PC-9 (cell line): Measurements from ENCODE around the gene PABPC1L. TPM values are rescaled to one million over a fixed set of nuclear protein-coding genes. Genes with fewer than 3 reads are reported as not detected.

Experiments used
- BruUV-seq: library from RNA; stranded (reverse); fragments of 400-500 nt; replicated peaks from 2 replicates; lab custom pipeline; 2021; lab: Mats Ljungman, UMichigan
- CTCF ChIA-PET: fragments of 300-600 bp; sonication (Branson Sonifier 250); formaldehyde crosslinking; loops from one replicate; lab custom pipeline; 2022; ENCODE audit warnings: antibody characterized with exemption; lab: Charles Lee
- POLR2A ChIA-PET: fragments of 300-600 bp; sonication (Branson Sonifier 250); formaldehyde crosslinking; loops from one replicate; lab custom pipeline; 2022; ENCODE audit warnings: antibody characterized with exemption; ENCODE audit not compliant: unreplicated experiment; lab: Charles Lee
- DNase-seq, 2 experiments: peaks; one replicate each; pipeline versions ENCODE4 v3.0.0 to v3.0.0-alpha.2; 2015 to 2022; ENCODE audit warnings: mixed read lengths in 1 of 2
- H2AFZ ChIP-seq: fragments of 200-600 bp; sonication (generic); 2 replicates; pipeline ENCODE4 v1.8.1; 2017; ENCODE audit warnings: antibody characterized with exemption
- H3F3A ChIP-seq: fragments of 200-600 bp; sonication (generic); 2 replicates; pipeline ENCODE4 v1.8.1; 2017; ENCODE audit warnings: antibody characterized with exemption, mild to moderate bottlenecking, low read depth; ENCODE audit not compliant: insufficient read depth
- H3K27ac ChIP-seq: fragments of 200-600 bp; sonication (generic); 2 replicates; pipeline ENCODE4 v1.6.1; 2016; ENCODE audit warnings: mixed run types
- H3K27me3 ChIP-seq: fragments of 200-600 bp; sonication (generic); 2 replicates; pipeline ENCODE4 v1.6.1; 2016; ENCODE audit warnings: low read depth, mixed run types; ENCODE audit not compliant: insufficient read depth
- H3K36me3 ChIP-seq: fragments of 200-600 bp; sonication (generic); 2 replicates; pipeline ENCODE4 v1.6.1; 2016; ENCODE audit warnings: low read depth, mixed run types
- H3K4me1 ChIP-seq: fragments of 200-600 bp; sonication (generic); replicated peaks from 2 replicates; pipeline ENCODE4 v1.6.1; 2016; ENCODE audit warnings: mixed run types; ENCODE audit not compliant: insufficient read depth
- H3K4me2 ChIP-seq: fragments of 200-600 bp; sonication (generic); 2 replicates; pipeline ENCODE4 v1.6.1; 2017; ENCODE audit warnings: mixed run types
- H3K4me3 ChIP-seq: fragments of 200-600 bp; sonication (generic); 2 replicates; pipeline ENCODE4 v1.6.1; 2016; ENCODE audit warnings: mixed run types
- H3K79me2 ChIP-seq: fragments of 200-600 bp; sonication (generic); 2 replicates; pipeline ENCODE4 v1.6.1; 2017; ENCODE audit warnings: low read depth, mixed run types
- H3K9me2 ChIP-seq: fragments of 200-600 bp; sonication (generic); 2 replicates; pipeline ENCODE4 v1.8.1; 2017; ENCODE audit warnings: mild to moderate bottlenecking; ENCODE audit not compliant: insufficient read depth
- H3K9me3 ChIP-seq: fragments of 200-600 bp; sonication (generic); 2 replicates; pipeline ENCODE4 v1.8.1; 2016; ENCODE audit warnings: low read depth; ENCODE audit not compliant: insufficient read depth
- H4K20me1 ChIP-seq: fragments of 200-600 bp; sonication (generic); 2 replicates; pipeline ENCODE4 v1.8.1; 2017; ENCODE audit not compliant: insufficient read depth
- CTCF ChIP-seq: fragments of 200-600 bp; sonication (generic); conservative IDR thresholded peaks from 2 replicates; pipeline ENCODE4 v1.6.1; 2017; ENCODE audit warnings: mixed run types, antibody characterized with exemption, mild to moderate bottlenecking, moderate library complexity
- EZH2 ChIP-seq: fragments of 200-600 bp; sonication (generic); IDR thresholded peaks from 2 replicates; pipeline ENCODE4 v1.8.0; 2017; ENCODE audit warnings: antibody characterized with exemption, low read depth
- intact Hi-C: fragments of 100-400 bp; cut with micrococcal nuclease; formaldehyde crosslinking; loops from one replicate; pipeline ENCODE4 v1.10.0; 2022; ENCODE audit not compliant: unreplicated experiment
- total RNA-seq: library from RNA; stranded (reverse); gene quantifications from 2 replicates; pipeline ENCODE4 v1.2.3, GENCODE V29; 2021

The PABPC1L gene
- total RNA-seq, 1 experiment from 2014 or later: 132 TPM

- H3K9me2 ChIP-seq: no peaks in the 10 kb centered on the region
- no peak for DNase-seq
- H3K4me1 ChIP-seq: no peaks in the 10 kb centered on the region
- H3K79me2 ChIP-seq: no peaks in the 10 kb centered on the region
- no peaks in the 10 kb centered on the region; the same call in 1 of the 2 replicates for H4K20me1 ChIP-seq
- no peak overlapping the region for H3K27ac ChIP-seq
- no peak overlapping the region for H3K4me3 ChIP-seq
- no peak overlapping the region for H2AFZ ChIP-seq
- H3F3A ChIP-seq: no peaks in the 10 kb centered on the region
- H3K4me2 ChIP-seq: no peak overlapping the region
- POLR2A ChIA-PET: no interaction called here
- TF ChIP-seq EZH2 (no peak), CTCF (no peak)
- no TSS peak for BruUV-seq
- CTCF ChIA-PET: no interaction called here
- peaks cover 5% of the 10 kb centered on the region; the same call in 1 of the 2 replicates for H3K36me3 ChIP-seq
- H3K27me3 ChIP-seq: no peaks in the 10 kb centered on the region
- H3K9me3 ChIP-seq: no peaks in the 10 kb centered on the region
- intact Hi-C loops: no loop called here
These were observed 14.7 kb downstream of the PABPC1L start for GRCh38 chr20:44924541-44924940.

- no TSS peak for BruUV-seq
- Histone ChIP-seq H3K27ac (no peak overlapping the region), H3K9me3 (no peaks in the 10 kb centered on the region), H3K4me2 (no peak overlapping the region), H3K4me3 (no peak overlapping the region), H3K79me2 (no peaks in the 10 kb centered on the region), H2AFZ (no peak overlapping the region), H3F3A (no peaks in the 10 kb centered on the region; the same call in 1 of the 2 replicates), H3K27me3 (no peaks in the 10 kb centered on the region), H3K4me1 (peaks cover 10% of the 10 kb centered on the region; the same call in 1 of the 2 replicates), H4K20me1 (no peaks in the 10 kb centered on the region; the same call in 1 of the 2 replicates), H3K36me3 (peaks cover 14% of the 10 kb centered on the region), H3K9me2 (no peaks in the 10 kb centered on the region)
- POLR2A ChIA-PET: no interaction called here
- CTCF ChIA-PET: no interaction called here
- DNase-seq: no peak
- TF ChIP-seq CTCF (no peak), EZH2 (no peak)
- intact Hi-C loops: no loop called here
These were observed 18.7 kb downstream of the PABPC1L start for GRCh38 chr20:44928595-44928994.

- no peaks in the 10 kb centered on the region; the same call in 1 of the 2 replicates for H4K20me1 ChIP-seq
- no peaks in the 10 kb centered on the region for H3K9me2 ChIP-seq
- ChIA-PET POLR2A (no interaction called here), CTCF (no interaction called here)
- no peak for TF ChIP-seq EZH2
- TF ChIP-seq CTCF: no peak
- peaks cover 10% of the 10 kb centered on the region; the same call in 1 of the 2 replicates for H3K4me1 ChIP-seq
- H3F3A ChIP-seq: no peaks in the 10 kb centered on the region; the same call in 1 of the 2 replicates
- no peak overlapping the region for H3K4me3 ChIP-seq
- DNase-seq: no peak
- intact Hi-C loops: no loop called here
- no peaks in the 10 kb centered on the region for H3K79me2 ChIP-seq
- no peak overlapping the region for H2AFZ ChIP-seq
- no peaks in the 10 kb centered on the region for H3K9me3 ChIP-seq
- no TSS peak for BruUV-seq
- no peak overlapping the region for H3K27ac ChIP-seq
- H3K4me2 ChIP-seq: no peak overlapping the region
- no peaks in the 10 kb centered on the region for H3K27me3 ChIP-seq
- peaks cover 23% of the 10 kb centered on the region for H3K36me3 ChIP-seq
These were observed 20.8 kb downstream of the PABPC1L start for GRCh38 chr20:44930517-44931168.
